BLaER1 (cell line): ENCODE results near the gene OR7A10.
"Not testable (repeated sequence)": the region's sequence is repeated elsewhere in the genome, so short reads cannot be mapped to it uniquely, and the experiment has no call there.

Experiments used
- H3K27ac ChIP-seq: shearing (Covaris generic); formaldehyde crosslinking; 2 replicates; pipeline ENCODE4 v1.8.1; 2022
- H3K27me3 ChIP-seq: shearing (Covaris generic); formaldehyde crosslinking; 2 replicates; pipeline ENCODE4 v1.8.1; 2022
- H3K36me3 ChIP-seq: shearing (Covaris generic); formaldehyde crosslinking; 2 replicates; pipeline ENCODE4 v1.8.1; 2022
- H3K4me1 ChIP-seq: shearing (Covaris generic); formaldehyde crosslinking; 2 replicates; pipeline ENCODE4 v1.8.1; 2022
- H3K4me2 ChIP-seq: shearing (Covaris generic); formaldehyde crosslinking; 2 replicates; pipeline ENCODE4 v1.8.1; 2022
- H3K4me3 ChIP-seq: shearing (Covaris generic); formaldehyde crosslinking; 2 replicates; pipeline ENCODE4 v1.8.1; 2022
- H3K9ac ChIP-seq: shearing (Covaris generic); formaldehyde crosslinking; 2 replicates; pipeline ENCODE4 v1.8.1; 2022
- H3K9me3 ChIP-seq: shearing (Covaris generic); formaldehyde crosslinking; 2 replicates; pipeline ENCODE4 v1.8.1; 2022
- H4K20me1 ChIP-seq: shearing (Covaris generic); formaldehyde crosslinking; 2 replicates; pipeline ENCODE4 v1.8.1; 2022
- Cebpa-rat ChIP-seq: shearing (Covaris generic); IDR thresholded peaks from 2 replicates; pipeline ENCODE4 v1.8.1; 2022

The OR7A10 gene

DNA sequence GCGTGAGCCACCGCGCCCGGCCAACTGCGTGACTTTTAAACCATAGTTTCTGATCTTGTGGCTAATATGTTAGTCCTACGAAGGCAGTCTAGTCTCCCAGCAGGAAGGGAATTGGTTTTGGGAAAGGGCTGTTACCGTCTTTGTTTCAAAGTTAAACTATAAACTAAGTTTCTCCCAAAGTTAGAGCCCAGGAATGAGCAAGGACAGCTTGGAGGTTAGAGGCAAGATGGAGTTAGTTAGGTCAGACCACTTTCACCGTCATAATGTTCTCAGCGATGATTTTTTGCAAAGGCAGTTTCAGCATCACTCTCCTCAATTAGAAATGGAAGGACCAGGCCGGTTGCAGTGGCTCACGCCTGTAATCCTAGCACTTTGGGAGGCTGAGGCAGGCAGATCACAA, 52.7 kb downstream of the OR7A10 start:
- peaks cover 13% of the 10 kb centered on the region for H3K4me1 ChIP-seq
- H4K20me1 ChIP-seq: no peaks in the 10 kb centered on the region
- no peak overlapping the region for H3K4me2 ChIP-seq
- no peak overlapping the region for H3K4me3 ChIP-seq
- TF ChIP-seq Cebpa-rat: no peak
- H3K9me3 ChIP-seq: peaks cover 9% of the 10 kb centered on the region
- H3K9ac ChIP-seq: no peak overlapping the region
- H3K27me3 ChIP-seq: no peaks in the 10 kb centered on the region
- no peaks in the 10 kb centered on the region for H3K36me3 ChIP-seq
- H3K27ac ChIP-seq: no peak overlapping the region

DNA sequence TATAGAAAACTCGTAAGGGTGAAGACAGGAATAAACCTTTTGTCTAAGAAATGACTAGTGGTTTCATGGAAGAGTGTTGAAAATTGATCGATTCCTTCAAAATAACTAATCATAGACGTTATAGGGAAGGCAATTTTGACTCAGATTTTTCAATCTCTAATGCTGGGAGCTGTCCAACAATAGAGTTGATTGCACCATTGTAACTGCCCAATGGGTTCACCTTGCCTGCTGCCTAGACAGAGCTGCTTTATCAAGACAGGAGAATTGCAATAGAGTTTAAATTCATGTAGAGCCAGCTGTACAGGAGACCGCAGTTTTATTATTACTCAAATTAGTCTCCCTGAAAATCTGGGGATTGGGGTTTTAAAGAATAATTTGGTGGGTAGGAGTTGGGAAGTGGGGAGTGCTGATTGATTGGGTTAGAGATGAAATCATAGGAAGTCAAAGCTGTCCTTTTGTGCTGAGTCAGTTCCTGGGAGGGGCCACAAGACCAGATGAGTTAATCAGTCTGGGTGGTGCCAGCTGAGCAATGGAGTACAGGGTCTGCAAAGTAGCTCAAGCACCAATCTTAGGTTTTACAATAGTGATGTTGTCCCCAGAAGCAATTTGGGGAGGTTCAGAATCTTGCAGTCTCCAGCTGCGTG, 53.5 kb downstream of the OR7A10 start:
- H4K20me1 ChIP-seq: no peaks in the 10 kb centered on the region
- TF ChIP-seq Cebpa-rat: no peak
- H3K27me3 ChIP-seq: no peaks in the 10 kb centered on the region
- no peaks in the 10 kb centered on the region for H3K36me3 ChIP-seq
- peaks cover 21% of the 10 kb centered on the region for H3K4me1 ChIP-seq
- H3K9me3 ChIP-seq: peaks cover 9% of the 10 kb centered on the region
- no peak overlapping the region for H3K27ac ChIP-seq
- H3K4me2 ChIP-seq: no peak overlapping the region
- H3K9ac ChIP-seq: no peak overlapping the region
- H3K4me3 ChIP-seq: no peak overlapping the region

DNA sequence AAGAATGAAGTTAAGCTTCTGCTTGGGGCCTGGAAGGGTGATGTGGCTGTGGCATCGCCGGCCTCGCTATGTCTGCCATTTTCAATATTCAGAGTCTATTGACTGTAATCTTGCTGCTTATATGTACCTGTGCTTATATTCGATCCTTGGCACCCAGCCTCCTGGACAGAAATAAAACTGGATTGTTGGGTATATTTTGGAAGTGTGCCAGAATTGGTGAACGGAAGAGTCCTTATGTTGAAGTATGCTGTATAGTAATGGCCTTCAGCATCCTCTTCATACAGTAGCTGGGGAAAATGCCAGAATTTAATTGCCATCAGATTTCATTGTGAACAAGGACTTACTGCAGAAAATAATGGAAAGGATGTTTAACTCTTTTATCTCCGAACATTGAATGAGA, 56.5 kb downstream of the OR7A10 start:
- Histone ChIP-seq H3K9me3 (peaks cover 17% of the 10 kb centered on the region), H3K4me1 (peaks cover 24% of the 10 kb centered on the region)
- not testable (repeated sequence) for H3K27me3 ChIP-seq, H3K4me3 ChIP-seq, H3K4me2 ChIP-seq, H3K36me3 ChIP-seq, H4K20me1 ChIP-seq, H3K27ac ChIP-seq, H3K9ac ChIP-seq
